C4-2B (cell line): ENCODE data around the gene MCF2L2.

ENCODE experiments used
- H3K27ac ChIP-seq: fragments of 450-650 bp; 2 replicates; pipeline ENCODE4 v1.5.1; 2017
- ZFX ChIP-seq: fragments of 450-650 bp; IDR thresholded peaks from 2 replicates; pipeline ENCODE4 v1.6.1; 2017
- TF ChIP-seq, protein P1 (sequence below): fragments of 450-650 bp; conservative IDR thresholded peaks from 2 replicates; pipeline ENCODE4 v1.5.1; 2017; ENCODE audit warnings: mild to moderate bottlenecking

The MCF2L2 gene

DNA sequence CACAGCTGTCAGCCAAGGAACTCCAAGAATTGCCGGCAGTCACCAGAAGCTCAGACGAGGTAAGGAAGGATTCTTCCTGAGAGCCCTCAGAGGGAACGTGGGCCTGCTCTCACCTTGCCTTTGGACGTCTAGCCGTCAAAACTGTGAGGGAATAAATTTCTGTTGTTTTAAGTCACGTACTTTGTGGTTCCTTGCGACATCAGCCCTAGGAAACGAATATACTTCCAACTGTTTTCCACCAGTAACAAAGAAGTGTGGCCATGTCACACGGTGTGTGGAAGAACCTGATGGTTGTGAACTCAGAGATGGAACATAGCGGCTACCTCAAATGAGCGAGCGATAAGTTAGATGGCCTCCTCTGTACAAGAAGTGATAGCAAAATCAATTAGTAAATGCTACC is 216.3 kb downstream of the MCF2L2 start:
- TF ChIP-seq, protein P1, sequence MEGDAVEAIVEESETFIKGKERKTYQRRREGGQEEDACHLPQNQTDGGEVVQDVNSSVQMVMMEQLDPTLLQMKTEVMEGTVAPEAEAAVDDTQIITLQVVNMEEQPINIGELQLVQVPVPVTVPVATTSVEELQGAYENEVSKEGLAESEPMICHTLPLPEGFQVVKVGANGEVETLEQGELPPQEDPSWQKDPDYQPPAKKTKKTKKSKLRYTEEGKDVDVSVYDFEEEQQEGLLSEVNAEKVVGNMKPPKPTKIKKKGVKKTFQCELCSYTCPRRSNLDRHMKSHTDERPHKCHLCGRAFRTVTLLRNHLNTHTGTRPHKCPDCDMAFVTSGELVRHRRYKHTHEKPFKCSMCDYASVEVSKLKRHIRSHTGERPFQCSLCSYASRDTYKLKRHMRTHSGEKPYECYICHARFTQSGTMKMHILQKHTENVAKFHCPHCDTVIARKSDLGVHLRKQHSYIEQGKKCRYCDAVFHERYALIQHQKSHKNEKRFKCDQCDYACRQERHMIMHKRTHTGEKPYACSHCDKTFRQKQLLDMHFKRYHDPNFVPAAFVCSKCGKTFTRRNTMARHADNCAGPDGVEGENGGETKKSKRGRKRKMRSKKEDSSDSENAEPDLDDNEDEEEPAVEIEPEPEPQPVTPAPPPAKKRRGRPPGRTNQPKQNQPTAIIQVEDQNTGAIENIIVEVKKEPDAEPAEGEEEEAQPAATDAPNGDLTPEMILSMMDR: no peak
- TF ChIP-seq ZFX: no peak
- H3K27ac ChIP-seq: no peak overlapping the region

DNA sequence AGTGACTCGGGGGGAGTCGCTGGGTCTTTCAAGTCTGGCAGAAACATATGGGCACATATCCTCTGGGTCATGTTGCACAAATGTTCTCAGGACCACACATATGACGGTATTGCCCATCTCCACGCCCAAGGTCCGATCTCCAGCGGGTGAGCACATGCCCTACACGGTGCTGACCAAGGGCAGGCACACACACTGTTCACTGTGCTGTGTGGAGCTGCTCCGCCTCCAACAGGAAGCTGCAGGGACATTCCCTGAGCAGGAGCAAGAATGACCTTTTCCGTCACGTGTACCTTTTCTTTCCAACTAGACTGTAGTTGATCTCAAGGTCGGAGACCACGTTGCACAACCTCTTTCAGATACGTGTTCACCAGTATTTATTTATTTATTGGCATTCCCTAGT is 217.1 kb downstream of the MCF2L2 start:
- TF ChIP-seq, protein P1: no peak
- no peak for TF ChIP-seq ZFX
- H3K27ac ChIP-seq: no peak overlapping the region

DNA sequence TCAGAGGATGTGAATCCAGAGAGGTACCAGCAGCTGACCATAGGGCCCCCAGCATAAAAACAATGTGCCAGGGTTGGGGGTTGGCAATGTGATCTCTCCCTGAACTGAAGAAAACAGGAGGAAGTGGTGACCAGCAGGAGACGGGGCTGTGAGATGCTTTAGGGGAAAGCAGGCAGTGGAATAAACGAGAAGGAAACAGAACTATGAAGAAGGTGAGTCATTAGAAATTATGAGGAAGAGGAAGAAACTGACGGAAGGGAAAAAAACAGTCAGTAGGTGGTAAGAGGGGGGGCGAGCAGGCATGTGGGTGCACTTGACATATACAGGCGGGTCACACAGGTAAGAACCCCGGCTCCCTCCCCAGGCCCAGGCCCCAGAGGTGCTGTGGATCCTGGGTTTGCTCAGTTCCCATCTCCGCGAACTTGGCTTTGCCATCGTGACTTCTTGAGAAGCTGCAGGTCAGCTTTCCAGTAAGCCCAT is 217.5 kb downstream of the MCF2L2 start:
- TF ChIP-seq, protein P1: no peak
- TF ChIP-seq ZFX: no peak
- H3K27ac ChIP-seq: no peak overlapping the region

DNA sequence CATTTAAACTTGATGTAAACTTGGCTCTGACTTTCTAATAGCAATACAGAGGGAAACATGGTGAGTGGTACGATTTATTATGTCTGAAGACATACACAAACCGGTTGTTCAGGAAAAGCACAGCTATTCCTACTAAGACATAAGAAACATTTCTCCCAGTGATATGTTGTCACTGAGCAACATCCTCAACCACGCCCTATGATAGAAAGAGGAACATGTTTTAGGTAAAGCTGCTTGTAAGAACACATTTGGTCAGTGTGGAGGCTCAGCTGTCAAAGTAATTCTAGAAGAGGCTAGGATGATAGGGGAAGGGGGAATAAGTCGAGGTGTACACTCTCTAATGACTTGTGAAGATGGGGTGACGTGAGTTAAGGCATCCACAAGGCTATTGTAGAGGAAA is 218.1 kb downstream of the MCF2L2 start:
- H3K27ac ChIP-seq: no peak overlapping the region
- TF ChIP-seq, protein P1: no peak
- no peak for TF ChIP-seq ZFX

DNA sequence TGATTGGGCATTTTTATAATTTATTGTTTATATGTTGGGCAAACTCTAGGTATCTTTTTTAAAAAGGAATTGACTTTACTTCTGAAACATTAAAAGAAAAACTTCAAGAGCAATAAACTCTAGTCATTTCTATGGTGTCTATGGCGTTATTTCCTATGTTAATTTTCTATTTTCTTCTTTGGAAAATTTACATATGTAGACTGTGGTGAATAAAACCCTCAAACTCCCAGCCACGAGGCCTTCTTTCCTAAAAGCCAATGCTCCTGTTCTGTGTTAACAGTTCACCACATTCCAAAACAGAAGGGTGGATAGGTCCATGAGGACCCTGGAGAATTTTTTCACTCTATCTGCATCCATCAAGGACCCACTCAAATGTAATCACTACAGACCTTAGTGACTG is 219.6 kb downstream of the MCF2L2 start:
- H3K27ac ChIP-seq: no peak overlapping the region
- TF ChIP-seq ZFX: no peak
- TF ChIP-seq, protein P1: no peak

DNA sequence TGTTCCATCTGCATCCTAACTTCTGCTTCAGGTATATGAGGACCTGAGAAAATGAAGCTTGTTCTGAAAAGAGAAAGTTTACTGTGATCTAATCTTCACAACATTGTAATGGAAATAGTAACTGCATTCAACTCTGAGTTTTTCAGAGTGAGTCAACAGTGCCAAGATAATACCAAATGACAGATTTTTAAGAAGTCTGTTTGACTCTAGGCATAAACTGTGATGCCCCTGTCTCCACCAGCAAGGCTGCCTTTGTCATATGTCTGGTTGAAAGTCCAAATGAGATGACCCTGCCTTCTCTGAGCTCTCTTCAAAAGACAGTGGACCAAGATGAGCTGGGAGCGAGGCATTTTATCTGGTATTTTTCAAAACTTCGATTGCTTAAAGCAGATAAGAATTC is 220.2 kb downstream of the MCF2L2 start:
- no peak for TF ChIP-seq ZFX
- TF ChIP-seq, protein P1: no peak
- H3K27ac ChIP-seq: no peak overlapping the region

DNA sequence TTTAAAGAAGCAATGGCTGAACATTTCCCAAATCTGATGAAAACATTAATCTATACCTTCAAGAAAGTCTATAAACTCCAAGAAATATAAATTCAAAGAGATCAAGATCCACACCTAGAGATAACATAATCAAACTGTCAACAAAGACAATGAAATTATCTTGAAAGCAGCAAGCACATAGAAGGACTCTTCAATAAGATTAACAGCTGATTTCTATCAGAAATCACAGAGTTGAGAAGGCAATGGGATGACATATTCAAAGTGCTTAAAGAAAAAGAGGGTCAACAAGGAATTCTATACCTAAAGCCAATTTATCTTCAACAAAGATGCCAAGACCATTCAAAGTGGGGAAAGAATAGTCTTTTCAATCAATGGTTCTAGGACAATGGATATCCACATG is 224.7 kb downstream of the MCF2L2 start:
- TF ChIP-seq, protein P1: no peak
- TF ChIP-seq ZFX: no peak
- no peak overlapping the region for H3K27ac ChIP-seq
